A673 (cell line): ENCODE data around the gene TSPEAR. TPM values are rescaled to one million over a fixed set of nuclear protein-coding genes. Genes with fewer than 3 reads are reported as not detected.

ENCODE experiments used
- BruUV-seq: library from RNA; stranded (reverse); fragments of 400-500 nt; replicated peaks from 2 replicates; lab custom pipeline; 2021; lab: Mats Ljungman, UMichigan
- CTCF ChIA-PET: fragments of 300-600 bp; sonication (Branson Sonifier 250); formaldehyde crosslinking; loops from one replicate; lab custom pipeline; 2022; ENCODE audit warnings: antibody characterized with exemption; lab: Charles Lee
- POLR2A ChIA-PET: fragments of 300-600 bp; sonication (Branson Sonifier 250); formaldehyde crosslinking; loops from one replicate; lab custom pipeline; 2022; ENCODE audit warnings: antibody characterized with exemption; ENCODE audit not compliant: low non-redundant PET; lab: Charles Lee
- DNase-seq: peaks from one replicate; pipeline ENCODE4 v3.0.0-alpha.2; 2015; ENCODE audit warnings: low spot score
- H3K27ac ChIP-seq: fragments of 200-600 bp; sonication (generic); 2 replicates; pipeline ENCODE4 v1.5.1; 2016; ENCODE audit warnings: mixed run types, low read depth, mild to moderate bottlenecking, mixed read lengths, antibody characterized with exemption, low read length; ENCODE audit not compliant: poor library complexity, severe bottlenecking
- H3K27me3 ChIP-seq: fragments of 200-600 bp; sonication (generic); replicated peaks from 2 replicates; pipeline ENCODE4 v1.6.1; 2017; ENCODE audit warnings: mixed run types, low read depth, mild to moderate bottlenecking, mixed read lengths, antibody characterized with exemption, low read length; ENCODE audit not compliant: insufficient read depth, poor library complexity
- H3K36me3 ChIP-seq: fragments of 200-600 bp; sonication (generic); 2 replicates; pipeline ENCODE4 v1.6.1; 2016; ENCODE audit warnings: mixed run types, mild to moderate bottlenecking, mixed read lengths, antibody characterized with exemption, low read length; ENCODE audit not compliant: insufficient read depth, poor library complexity, severe bottlenecking
- H3K4me1 ChIP-seq: fragments of 200-600 bp; sonication (generic); 2 replicates; pipeline ENCODE4 v1.6.1; 2017; ENCODE audit warnings: mixed run types, mild to moderate bottlenecking, mixed read lengths, antibody characterized with exemption, low read length; ENCODE audit not compliant: insufficient read depth, poor library complexity, severe bottlenecking
- H3K4me3 ChIP-seq: fragments of 200-600 bp; sonication (generic); 2 replicates; pipeline ENCODE4 v1.5.1; 2016; ENCODE audit warnings: low read depth, mixed run types, mild to moderate bottlenecking, mixed read lengths, low read length; ENCODE audit not compliant: poor library complexity, severe bottlenecking
- H3K9me3 ChIP-seq: fragments of 200-600 bp; sonication (generic); 2 replicates; pipeline ENCODE4 v1.6.1; 2016; ENCODE audit warnings: mixed run types, low read depth, mild to moderate bottlenecking, mixed read lengths, antibody characterized with exemption, low read length; ENCODE audit not compliant: poor library complexity, severe bottlenecking
- CTCF ChIP-seq: fragments of 300-800, 200-600 bp; sonication (generic); conservative IDR thresholded peaks from 2 replicates; pipeline ENCODE4 v1.5.1; 2017; ENCODE audit warnings: low read depth, mild to moderate bottlenecking, antibody characterized with exemption, low read length, moderate library complexity, mixed read lengths
- EZH2 ChIP-seq: fragments of 200-600 bp; sonication (generic); IDR thresholded peaks from 2 replicates; pipeline ENCODE4 v1.6.1; 2017; ENCODE audit warnings: borderline replicate concordance, low read depth, mild to moderate bottlenecking, mixed read lengths, antibody characterized with exemption, low read length; ENCODE audit not compliant: poor library complexity, severe bottlenecking
- intact Hi-C: fragments of 100-400 bp; cut with micrococcal nuclease; formaldehyde crosslinking; loops from one replicate; pipeline ENCODE4 v1.10.0; 2022; ENCODE audit not compliant: unreplicated experiment
- total RNA-seq: library from RNA; stranded (reverse); gene quantifications from 2 replicates; pipeline ENCODE4 v1.2.3, GENCODE V29; 2021

Gene TSPEAR
- total RNA-seq, 1 experiment from 2014 or later, result 8.3 TPM

GRCh38 chr21:44453120-44453519 is 258.3 kb downstream of the TSPEAR start:
- no TSS peak for BruUV-seq
- CTCF ChIA-PET, result no interaction called here
- TF ChIP-seq EZH2, result no peak
- no peak for TF ChIP-seq CTCF
- intact Hi-C loops, result loop anchor here (10.0 kb wide), 1 partner anchor 98 kb away; the partner anchor contains the start of gene TRPM2
- no peaks in the 10 kb centered on the region for H3K36me3 ChIP-seq
- no peak overlapping the region for H3K4me3 ChIP-seq
- H3K9me3 ChIP-seq, result peaks cover 6% of the 10 kb centered on the region
- no peak for DNase-seq
- peaks cover 34% of the 10 kb centered on the region for H3K27me3 ChIP-seq
- H3K4me1 ChIP-seq, result no peaks in the 10 kb centered on the region
- POLR2A ChIA-PET, result no interaction called here
- H3K27ac ChIP-seq, result no peak overlapping the region

- Histone ChIP-seq H3K4me1 (no peaks in the 10 kb centered on the region), H3K27me3 (peaks cover 36% of the 10 kb centered on the region), H3K4me3 (no peak overlapping the region), H3K27ac (no peak overlapping the region), H3K9me3 (peaks cover 6% of the 10 kb centered on the region), H3K36me3 (no peaks in the 10 kb centered on the region)
- DNase-seq, result no peak
- ChIA-PET POLR2A (no interaction called here), CTCF (no interaction called here)
- no peak for TF ChIP-seq CTCF
- BruUV-seq, result no TSS peak
- intact Hi-C loops, result loop anchor here (10.0 kb wide), 1 partner anchor 96 kb away; the partner anchor contains the start of gene TRPM2
Measured at GRCh38 chr21:44450999-44451398, 260.4 kb downstream of the TSPEAR start.

GRCh38 chr21:44450402-44450801 is 261.0 kb downstream of the TSPEAR start:
- Histone ChIP-seq H3K9me3 (peaks cover 6% of the 10 kb centered on the region), H3K27ac (no peak overlapping the region), H3K4me3 (no peak overlapping the region), H3K27me3 (peaks cover 36% of the 10 kb centered on the region), H3K36me3 (no peaks in the 10 kb centered on the region), H3K4me1 (no peaks in the 10 kb centered on the region)
- ChIA-PET CTCF (no interaction called here), POLR2A (no interaction called here)
- TF ChIP-seq EZH2 (no peak), CTCF (no peak)
- no peak for DNase-seq
- no TSS peak for BruUV-seq
- intact Hi-C loops, result loop anchor here (10.0 kb wide), 1 partner anchor 96 kb away; the partner anchor contains the start of gene TRPM2
